ENCODE measurements around the gene COL23A1. TPM values are rescaled to one million over a fixed set of nuclear protein-coding genes. Genes with fewer than 3 reads are reported as not detected.

The COL23A1 gene
- total RNA-seq, 1 donor from 2014 or later = not detected

DNA sequence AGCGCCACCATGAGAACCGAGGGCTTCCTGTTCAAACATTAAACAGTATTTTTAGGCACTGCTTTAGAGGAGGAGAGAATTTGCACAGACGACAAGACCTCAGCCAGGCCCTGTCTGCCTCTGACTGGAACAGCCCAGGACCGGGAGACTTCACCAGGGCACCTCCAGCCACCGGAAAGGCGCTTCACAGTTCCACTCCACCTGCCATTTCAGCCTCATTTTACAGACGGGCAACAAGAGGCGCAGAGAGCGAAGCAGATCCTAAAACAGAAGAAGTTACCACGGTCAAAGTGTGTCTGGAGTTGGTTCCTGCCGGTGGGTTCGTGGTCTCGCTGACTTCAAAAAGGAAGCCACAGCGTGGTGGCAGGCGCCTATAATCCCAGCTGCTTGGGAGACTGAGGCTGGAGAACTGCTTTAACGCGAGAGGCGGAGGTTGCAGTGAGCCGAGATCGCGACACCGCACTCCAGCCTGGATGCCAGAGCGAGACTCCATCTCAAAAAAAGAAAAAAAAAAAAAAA lies 28.4 kb downstream of the COL23A1 start:
- H3K36me3 Mint-ChIP-seq (ENCODE audit: low read depth) = no peaks in the 10 kb centered on the region
- intact Hi-C loops (cut with micrococcal nuclease) = no loop called here

DNA sequence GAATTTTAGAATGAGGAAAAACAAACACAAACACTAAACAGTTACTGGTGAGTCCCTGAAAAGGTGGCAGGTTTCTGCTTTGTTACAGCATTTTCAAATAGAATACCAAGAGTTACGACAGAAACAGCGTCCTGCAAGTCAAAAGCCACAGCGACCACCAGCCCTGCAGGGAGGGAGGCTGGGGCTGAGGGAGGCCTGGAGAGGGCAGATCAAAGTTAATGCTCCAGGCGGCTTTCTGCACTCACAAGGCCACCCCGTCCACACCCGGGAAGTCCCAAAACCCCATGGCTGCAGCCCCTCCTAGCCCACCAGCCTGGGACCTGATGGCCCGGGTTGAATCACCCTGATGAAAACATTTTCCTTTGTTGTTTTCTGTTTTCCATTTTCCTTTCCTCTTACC lies 29.3 kb downstream of the COL23A1 start:
- intact Hi-C loops (cut with micrococcal nuclease) = no loop called here

More for the DNA sequence above, 28.4 kb downstream of the COL23A1 start:
- Mint-ChIP-seq H3K4me3 (ENCODE audit: low read depth) (no peak overlapping the region), H3K4me1 (ENCODE audit: low read depth) (no peaks in the 10 kb centered on the region), H3K9me3 (no peaks in the 10 kb centered on the region), H3K27ac (no peak overlapping the region), H3K27me3 (ENCODE audit: low read depth) (peaks cover 2% of the 10 kb centered on the region)
- no peak for DNase-seq (ENCODE audit: low spot score)

DNA sequence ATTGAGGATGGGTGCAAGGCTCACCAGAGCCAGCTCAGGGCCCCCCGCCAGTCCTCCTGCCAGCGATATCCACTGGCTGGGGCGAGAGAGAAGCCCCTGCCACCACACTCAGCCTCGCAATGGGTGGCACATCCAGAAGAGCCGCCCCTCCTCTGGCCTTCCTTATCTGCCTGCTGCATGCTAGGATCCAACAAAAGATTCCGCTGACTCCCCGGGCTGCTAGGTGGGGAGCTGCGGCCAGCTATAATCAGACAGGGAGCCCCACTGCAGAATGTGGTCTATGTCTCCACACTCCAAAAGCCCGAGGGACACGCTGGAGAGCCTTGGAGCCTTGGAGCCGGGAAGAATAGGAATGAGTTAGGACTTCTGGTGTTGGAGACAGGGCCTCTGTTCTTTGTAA lies 32.8 kb downstream of the COL23A1 start:
- H3K27ac Mint-ChIP-seq = no peak overlapping the region
- no peaks in the 10 kb centered on the region for H3K4me1 Mint-ChIP-seq (ENCODE audit: low read depth)
- no peak overlapping the region for H3K4me3 Mint-ChIP-seq (ENCODE audit: low read depth)
- intact Hi-C loops (cut with micrococcal nuclease) = no loop called here
- DNase-seq (ENCODE audit: low spot score) = no peak
- no peaks in the 10 kb centered on the region for H3K9me3 Mint-ChIP-seq
- no peaks in the 10 kb centered on the region for H3K27me3 Mint-ChIP-seq (ENCODE audit: low read depth)
- no peaks in the 10 kb centered on the region for H3K36me3 Mint-ChIP-seq (ENCODE audit: low read depth)

More for the DNA sequence above, 29.3 kb downstream of the COL23A1 start:
- no peak overlapping the region for H3K4me3 Mint-ChIP-seq (ENCODE audit: low read depth)
- no peaks in the 10 kb centered on the region for H3K36me3 Mint-ChIP-seq (ENCODE audit: low read depth)
- H3K4me1 Mint-ChIP-seq (ENCODE audit: low read depth) = no peaks in the 10 kb centered on the region
- H3K27ac Mint-ChIP-seq = no peak overlapping the region
- no peak for DNase-seq (ENCODE audit: low spot score)
- peaks cover 2% of the 10 kb centered on the region for H3K27me3 Mint-ChIP-seq (ENCODE audit: low read depth)
- no peaks in the 10 kb centered on the region for H3K9me3 Mint-ChIP-seq

DNA sequence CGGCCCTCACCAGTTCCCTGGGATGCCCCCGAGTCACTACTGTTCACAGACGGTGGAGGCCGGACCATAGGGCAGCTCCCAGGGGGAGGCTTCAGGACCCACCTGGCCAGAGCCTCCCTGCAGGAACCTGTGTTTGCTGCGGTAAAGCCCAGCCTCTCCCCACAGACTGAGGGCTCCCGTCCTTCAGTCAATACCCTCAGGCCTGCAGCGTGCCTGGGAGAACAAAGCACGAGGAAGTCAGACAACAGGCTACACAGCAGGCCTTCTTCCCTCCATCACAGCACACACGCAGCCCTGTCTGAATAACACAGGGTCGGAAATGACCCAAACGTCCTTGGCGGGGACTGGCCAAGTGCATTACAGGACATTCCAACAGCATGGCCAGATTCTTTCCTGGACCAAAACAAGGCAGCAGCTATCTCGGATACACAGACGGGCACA lies 34.4 kb downstream of the COL23A1 start:
- Mint-ChIP-seq H3K27me3 (ENCODE audit: low read depth) (no peaks in the 10 kb centered on the region), H3K36me3 (ENCODE audit: low read depth) (no peaks in the 10 kb centered on the region), H3K4me3 (ENCODE audit: low read depth) (no peak overlapping the region), H3K4me1 (ENCODE audit: low read depth) (no peaks in the 10 kb centered on the region), H3K9me3 (no peaks in the 10 kb centered on the region), H3K27ac (no peak overlapping the region)
- no peak for DNase-seq (ENCODE audit: low spot score)
- intact Hi-C loops (cut with micrococcal nuclease) = no loop called here

DNA sequence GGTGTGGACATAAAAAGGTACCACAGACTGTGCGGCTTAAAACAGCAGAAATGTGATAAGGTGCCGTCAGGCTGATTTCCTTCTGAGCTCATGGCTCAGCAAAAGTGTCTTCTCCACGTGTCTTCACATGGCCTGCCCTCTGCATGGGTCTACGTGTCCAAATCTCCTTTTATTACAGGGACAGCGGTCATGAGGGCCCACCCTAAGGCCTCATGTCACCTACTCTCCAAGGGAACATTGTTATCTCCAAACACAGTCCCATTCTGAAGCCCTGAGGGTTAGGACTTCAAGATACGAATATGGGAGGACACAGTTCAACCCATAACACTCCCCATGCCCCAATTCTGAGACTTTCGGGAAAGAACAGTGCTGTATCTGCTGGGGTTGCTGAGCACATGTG lies 35.2 kb downstream of the COL23A1 start:
- H3K27ac Mint-ChIP-seq = no peak overlapping the region
- no peaks in the 10 kb centered on the region for H3K36me3 Mint-ChIP-seq (ENCODE audit: low read depth)
- no peaks in the 10 kb centered on the region for H3K4me1 Mint-ChIP-seq (ENCODE audit: low read depth)
- intact Hi-C loops (cut with micrococcal nuclease) = no loop called here
- H3K4me3 Mint-ChIP-seq (ENCODE audit: low read depth) = no peak overlapping the region
- no peaks in the 10 kb centered on the region for H3K9me3 Mint-ChIP-seq
- no peaks in the 10 kb centered on the region for H3K27me3 Mint-ChIP-seq (ENCODE audit: low read depth)
- DNase-seq (ENCODE audit: low spot score) = no peak

DNA sequence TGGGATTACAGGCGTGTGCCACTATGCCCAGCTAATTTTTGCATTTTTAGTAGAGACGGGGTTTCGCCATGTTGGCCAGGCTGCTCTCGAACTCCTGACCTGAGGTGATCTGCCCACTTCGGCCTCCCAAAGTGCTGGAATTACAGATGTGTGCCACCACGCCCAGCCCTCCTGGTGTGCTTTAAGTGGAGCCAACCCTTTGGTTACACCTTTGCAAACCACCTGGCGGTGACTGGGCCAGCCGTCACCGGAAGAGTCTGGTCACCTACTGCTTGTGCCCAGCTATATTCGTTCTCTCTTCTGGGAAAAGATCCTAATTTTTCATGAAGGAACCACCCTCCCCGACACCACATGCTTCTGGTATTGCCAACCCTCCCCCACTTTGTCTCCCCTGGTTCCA lies 35.9 kb downstream of the COL23A1 start:
- H3K9me3 Mint-ChIP-seq = no peaks in the 10 kb centered on the region
- no peaks in the 10 kb centered on the region for H3K36me3 Mint-ChIP-seq (ENCODE audit: low read depth)
- no peak overlapping the region for H3K4me3 Mint-ChIP-seq (ENCODE audit: low read depth)
- no peaks in the 10 kb centered on the region for H3K4me1 Mint-ChIP-seq (ENCODE audit: low read depth)
- DNase-seq (ENCODE audit: low spot score) = no peak
- H3K27me3 Mint-ChIP-seq (ENCODE audit: low read depth) = no peaks in the 10 kb centered on the region
- no peak overlapping the region for H3K27ac Mint-ChIP-seq
- intact Hi-C loops (cut with micrococcal nuclease) = loop anchor here (5.0 kb wide), 1 partner anchor 272 kb away; no protein-coding TSS in a partner anchor

DNA sequence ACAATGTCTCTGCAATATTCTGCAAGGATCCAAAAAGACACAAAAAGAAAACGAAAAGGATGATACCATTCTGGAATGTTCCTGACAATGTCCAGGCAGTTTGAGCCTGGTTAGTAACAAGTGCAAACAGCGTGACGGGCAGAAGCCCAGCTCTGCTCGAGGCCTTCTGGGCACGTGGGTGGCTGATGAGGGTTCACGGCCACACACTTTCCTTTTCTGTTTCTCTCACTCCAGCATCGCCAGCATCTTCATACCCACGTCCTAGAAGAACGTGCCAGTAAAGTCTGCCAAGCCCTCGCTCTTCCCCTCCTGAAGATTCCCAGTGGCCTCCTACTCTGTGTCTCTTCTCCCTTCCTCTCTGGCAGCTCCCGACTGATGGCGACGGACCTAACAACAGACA lies 36.7 kb downstream of the COL23A1 start:
- no peaks in the 10 kb centered on the region for H3K36me3 Mint-ChIP-seq (ENCODE audit: low read depth)
- intact Hi-C loops (cut with micrococcal nuclease) = loop anchor here (5.0 kb wide), 1 partner anchor 271 kb away; no protein-coding TSS in a partner anchor
- no peaks in the 10 kb centered on the region for H3K27me3 Mint-ChIP-seq (ENCODE audit: low read depth)
- no peaks in the 10 kb centered on the region for H3K4me1 Mint-ChIP-seq (ENCODE audit: low read depth)
- DNase-seq (ENCODE audit: low spot score) = no peak
- H3K4me3 Mint-ChIP-seq (ENCODE audit: low read depth) = no peak overlapping the region
- H3K9me3 Mint-ChIP-seq = peaks cover under 1% of the 10 kb centered on the region
- H3K27ac Mint-ChIP-seq = no peak overlapping the region

DNA sequence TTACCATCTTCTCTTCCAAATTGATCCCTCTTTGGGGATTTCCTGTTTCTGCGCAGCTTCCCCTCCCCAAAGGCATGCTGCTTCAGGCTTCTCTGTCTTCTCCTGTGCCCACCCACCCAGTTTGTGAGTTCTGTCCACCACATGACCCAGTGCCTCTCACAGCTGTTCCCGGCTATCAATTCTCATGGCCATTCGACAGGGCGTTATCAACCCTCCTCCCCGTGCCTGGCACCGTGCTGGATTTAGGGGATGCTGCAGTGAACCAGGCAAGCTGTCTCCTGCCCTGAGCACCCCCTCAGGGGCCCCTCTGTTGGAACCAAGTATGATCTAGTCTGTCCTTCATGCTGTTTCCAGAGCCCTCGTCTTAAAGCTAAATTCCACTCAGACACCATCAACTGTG lies 38.7 kb downstream of the COL23A1 start:
- Mint-ChIP-seq H3K4me1 (ENCODE audit: low read depth) (no peaks in the 10 kb centered on the region), H3K27me3 (ENCODE audit: low read depth) (no peaks in the 10 kb centered on the region), H3K9me3 (peaks cover 5% of the 10 kb centered on the region), H3K36me3 (ENCODE audit: low read depth) (no peaks in the 10 kb centered on the region), H3K27ac (no peak overlapping the region), H3K4me3 (ENCODE audit: low read depth) (no peak overlapping the region)
- intact Hi-C loops (cut with micrococcal nuclease) = loop anchor here (5.0 kb wide), 1 partner anchor 269 kb away; no protein-coding TSS in a partner anchor
- no peak for DNase-seq (ENCODE audit: low spot score)

DNA sequence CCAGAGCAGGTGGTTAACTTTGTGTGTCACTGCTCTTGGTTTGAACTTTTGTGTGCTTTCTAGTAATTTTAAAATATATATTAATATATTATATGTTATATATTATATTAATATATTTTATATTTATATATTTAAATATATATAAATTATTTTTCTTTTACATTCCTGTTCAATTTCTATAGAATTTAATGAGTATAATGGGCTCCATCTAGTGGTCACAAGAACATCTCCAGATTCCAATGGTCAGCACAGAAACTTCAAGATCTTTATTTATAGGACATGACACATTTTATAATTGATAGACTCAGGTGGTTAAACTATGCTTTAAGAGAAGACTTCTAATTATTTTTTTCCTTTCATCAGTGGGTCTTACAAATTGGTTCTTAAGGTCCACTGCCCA lies 39.1 kb downstream of the COL23A1 start:
- Mint-ChIP-seq H3K36me3 (ENCODE audit: low read depth) (no peaks in the 10 kb centered on the region), H3K4me3 (ENCODE audit: low read depth) (no peak overlapping the region), H3K27ac (no peak overlapping the region), H3K27me3 (ENCODE audit: low read depth) (no peaks in the 10 kb centered on the region), H3K4me1 (ENCODE audit: low read depth) (no peaks in the 10 kb centered on the region), H3K9me3 (peaks cover 5% of the 10 kb centered on the region)
- intact Hi-C loops (cut with micrococcal nuclease) = loop anchor here (5.0 kb wide), 1 partner anchor 269 kb away; no protein-coding TSS in a partner anchor
- DNase-seq (ENCODE audit: low spot score) = no peak

DNA sequence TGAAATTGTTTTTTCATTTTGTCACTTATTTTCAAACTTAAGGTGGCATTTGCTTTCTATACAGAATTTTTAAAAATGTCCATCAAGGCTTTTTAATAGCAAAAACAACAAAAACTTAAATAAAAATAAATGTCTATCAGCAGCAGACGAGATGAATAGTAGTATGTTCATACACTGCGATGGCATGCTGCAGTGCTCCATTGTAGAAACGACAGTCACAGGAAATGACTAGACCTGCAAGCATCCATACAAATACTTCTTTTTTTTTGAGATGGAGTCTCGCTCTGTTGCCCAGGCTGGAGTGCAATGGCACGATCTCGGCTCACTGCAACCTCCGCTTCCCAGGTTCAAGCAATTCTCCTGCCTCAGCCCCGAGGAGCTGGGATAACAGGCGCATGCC lies 41.4 kb downstream of the COL23A1 start:
- H3K4me3 Mint-ChIP-seq (ENCODE audit: low read depth) = no peak overlapping the region
- DNase-seq (ENCODE audit: low spot score) = no peak
- H3K27ac Mint-ChIP-seq = no peak overlapping the region
- no peaks in the 10 kb centered on the region for H3K4me1 Mint-ChIP-seq (ENCODE audit: low read depth)
- H3K9me3 Mint-ChIP-seq = peaks cover 5% of the 10 kb centered on the region
- no peaks in the 10 kb centered on the region for H3K36me3 Mint-ChIP-seq (ENCODE audit: low read depth)
- intact Hi-C loops (cut with micrococcal nuclease) = no loop called here
- H3K27me3 Mint-ChIP-seq (ENCODE audit: low read depth) = no peaks in the 10 kb centered on the region

DNA sequence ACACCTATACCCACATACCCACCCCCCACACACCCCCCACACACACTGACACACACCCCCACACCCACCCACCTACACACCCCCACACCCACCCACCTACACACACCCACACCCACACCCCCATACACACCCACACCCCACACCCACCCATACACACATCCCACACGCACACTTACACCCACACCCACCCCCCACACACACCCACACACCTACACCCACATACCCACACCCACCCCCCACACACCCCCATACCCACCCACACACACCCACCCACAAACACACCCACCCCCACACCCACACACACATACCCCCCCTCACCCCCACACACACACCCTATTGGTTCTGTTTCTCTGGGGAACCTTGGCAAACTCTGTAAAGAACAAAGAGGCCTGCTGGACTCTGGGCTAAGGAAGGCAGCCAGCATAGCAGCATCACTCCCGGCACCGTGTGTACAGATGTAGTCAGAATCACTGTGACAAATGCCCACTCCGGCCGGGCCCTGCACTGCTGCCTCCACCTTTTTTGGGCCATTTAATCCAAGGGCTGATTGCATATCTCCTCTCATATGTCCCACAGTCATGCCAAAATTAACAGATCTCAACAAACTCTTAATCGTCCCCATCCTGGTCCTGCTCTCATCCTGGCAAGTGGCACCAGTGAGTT lies 42.3 kb downstream of the COL23A1 start:
- intact Hi-C loops (cut with micrococcal nuclease) = no loop called here

DNA sequence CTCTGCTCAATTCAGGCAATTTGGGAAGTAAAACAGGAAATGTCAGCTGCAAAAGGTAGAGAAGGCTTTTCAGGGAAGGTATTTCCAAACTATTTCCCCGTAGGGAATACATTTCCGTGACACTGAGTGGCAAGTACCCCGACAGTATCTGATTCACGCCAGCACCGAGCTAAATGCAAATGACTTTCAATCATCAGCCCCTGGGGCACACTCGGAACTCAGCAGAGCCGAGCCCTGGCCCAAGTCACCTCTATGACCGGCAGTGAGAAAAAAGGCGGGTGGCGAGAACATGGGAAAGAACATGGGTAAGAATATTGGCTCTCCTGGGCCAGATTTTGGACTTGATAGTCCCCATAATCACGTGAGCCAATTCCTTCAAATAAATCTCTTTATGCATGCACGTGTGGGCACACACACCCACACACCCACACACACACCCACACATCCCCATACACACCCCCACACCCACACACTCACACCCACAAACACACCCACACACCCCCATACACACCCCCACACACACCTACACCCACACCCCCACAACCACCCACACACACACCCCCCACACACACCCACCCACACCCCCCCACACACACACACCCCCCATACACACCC lies 43.0 kb downstream of the COL23A1 start:
- H3K36me3 Mint-ChIP-seq (ENCODE audit: low read depth) = no peaks in the 10 kb centered on the region
- no peak overlapping the region for H3K27ac Mint-ChIP-seq

More for the DNA sequence above, 42.3 kb downstream of the COL23A1 start:
- DNase-seq (ENCODE audit: low spot score) = no peak
- peak overlapping the region; percentile 57 for H3K27ac Mint-ChIP-seq
- H3K27me3 Mint-ChIP-seq (ENCODE audit: low read depth) = no peaks in the 10 kb centered on the region
- H3K9me3 Mint-ChIP-seq = peaks cover 5% of the 10 kb centered on the region
- H3K4me1 Mint-ChIP-seq (ENCODE audit: low read depth) = no peaks in the 10 kb centered on the region
- H3K36me3 Mint-ChIP-seq (ENCODE audit: low read depth) = no peaks in the 10 kb centered on the region
- no peak overlapping the region for H3K4me3 Mint-ChIP-seq (ENCODE audit: low read depth)

DNA sequence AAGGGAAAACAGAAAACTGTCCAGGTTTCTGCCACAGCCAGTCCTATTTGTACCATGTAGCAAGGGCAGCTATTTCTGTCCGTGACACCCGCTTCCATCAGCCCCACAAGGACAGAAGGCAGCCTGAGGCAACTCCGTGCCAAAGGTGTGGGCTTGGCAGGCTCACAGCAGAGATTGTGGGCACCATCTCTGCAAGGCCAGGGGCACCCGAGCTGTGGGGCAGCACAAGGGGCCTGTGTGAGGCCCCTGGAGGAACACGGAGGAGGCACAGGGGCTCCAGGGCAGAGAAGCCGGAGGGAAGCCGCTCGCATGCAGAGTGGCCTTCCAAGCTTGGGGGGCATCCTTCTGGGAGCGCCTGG lies 43.5 kb downstream of the COL23A1 start:
- Mint-ChIP-seq H3K27me3 (ENCODE audit: low read depth) (no peaks in the 10 kb centered on the region), H3K4me1 (ENCODE audit: low read depth) (no peaks in the 10 kb centered on the region), H3K27ac (no peak overlapping the region), H3K36me3 (ENCODE audit: low read depth) (no peaks in the 10 kb centered on the region), H3K4me3 (ENCODE audit: low read depth) (no peak overlapping the region), H3K9me3 (peaks cover 5% of the 10 kb centered on the region)
- intact Hi-C loops (cut with micrococcal nuclease) = no loop called here
- no peak for DNase-seq (ENCODE audit: low spot score)

More for the DNA sequence above, 43.0 kb downstream of the COL23A1 start:
- Mint-ChIP-seq H3K4me1 (ENCODE audit: low read depth) (no peaks in the 10 kb centered on the region), H3K27me3 (ENCODE audit: low read depth) (no peaks in the 10 kb centered on the region), H3K9me3 (peaks cover 5% of the 10 kb centered on the region), H3K4me3 (ENCODE audit: low read depth) (no peak overlapping the region)
- intact Hi-C loops (cut with micrococcal nuclease) = no loop called here
- no peak for DNase-seq (ENCODE audit: low spot score)
